SK-N-SH treated with all-trans-retinoic acid at 6 μM for 48 hours (cell line): ENCODE results near the gene LRFN5.

Experiments used
- ATAC-seq: fragments of 200-7000 bp; cut with Tn5 transposase; 3 replicates; pipeline ENCODE4 v1.9.1; 2020; ENCODE audit warnings: mild to moderate bottlenecking, moderate library complexity
- BACH2 ChIP-seq: fragments of 250-450 bp; sonication (Bioruptor Pico); IDR thresholded peaks from 2 replicates; pipeline ENCODE4 v1.9.0; 2021; ENCODE audit warnings: mild to moderate bottlenecking, borderline replicate concordance
- CSDC2 ChIP-seq: fragments of 250-450 bp; sonication (Bioruptor Pico); IDR thresholded peaks from 2 replicates; pipeline ENCODE4 v1.5.0; 2020; ENCODE audit warnings: mild to moderate bottlenecking, moderate library complexity
- ESRRG ChIP-seq: fragments of 250-450 bp; sonication (Bioruptor Pico); IDR thresholded peaks from 2 replicates; pipeline ENCODE4 v1.6.1; 2021; ENCODE audit warnings: mild to moderate bottlenecking
- GLIS3 ChIP-seq: fragments of 250-450 bp; sonication (Bioruptor Pico); IDR thresholded peaks from 2 replicates; pipeline ENCODE4 v1.5.0; 2020; ENCODE audit warnings: mild to moderate bottlenecking, moderate library complexity
- ISL1 ChIP-seq: fragments of 250-450 bp; sonication (Bioruptor Pico); IDR thresholded peaks from 2 replicates; pipeline ENCODE4 v2.1.2; 2022; ENCODE audit warnings: mild to moderate bottlenecking, moderate library complexity
- OSR1 ChIP-seq: fragments of 250-450 bp; sonication (Bioruptor Pico); IDR thresholded peaks from 2 replicates; pipeline ENCODE4 v1.8.0; 2022; ENCODE audit warnings: moderate library complexity, mild to moderate bottlenecking, inconsistent platforms
- PPARA ChIP-seq: fragments of 250-450 bp; sonication (Bioruptor Pico); IDR thresholded peaks from 2 replicates; pipeline ENCODE4 v1.5.0; 2020; ENCODE audit warnings: mild to moderate bottlenecking, borderline replicate concordance
- RARB ChIP-seq: fragments of 250-450 bp; sonication (Bioruptor Pico); IDR thresholded peaks from 2 replicates; pipeline ENCODE4 v1.8.0; 2021; ENCODE audit warnings: mild to moderate bottlenecking, moderate library complexity
- SNAI2 ChIP-seq: fragments of 250-450 bp; sonication (Bioruptor Pico); IDR thresholded peaks from 2 replicates; pipeline ENCODE4 v1.5.0; 2020; ENCODE audit warnings: mild to moderate bottlenecking, moderate library complexity
- TCF4 ChIP-seq: fragments of 250-450 bp; sonication (Bioruptor Pico); IDR thresholded peaks from 2 replicates; pipeline ENCODE4 v1.8.0; 2021; ENCODE audit warnings: mild to moderate bottlenecking, moderate library complexity, borderline replicate concordance
- TOX ChIP-seq: fragments of 250-450 bp; sonication (Bioruptor Pico); IDR thresholded peaks from 2 replicates; pipeline ENCODE4 v1.8.0; 2021; ENCODE audit warnings: mild to moderate bottlenecking, moderate library complexity, borderline replicate concordance
- ZC3H10 ChIP-seq: fragments of 250-450 bp; sonication (Bioruptor Pico); IDR thresholded peaks from 2 replicates; pipeline ENCODE4 v1.5.1; 2021; ENCODE audit warnings: mild to moderate bottlenecking, moderate library complexity
- ZFP3 ChIP-seq: fragments of 250-450 bp; sonication (Bioruptor Pico); IDR thresholded peaks from 2 replicates; pipeline ENCODE4 v1.5.0; 2020; ENCODE audit warnings: mild to moderate bottlenecking, moderate library complexity
- ZFP30 ChIP-seq: fragments of 450-650 bp; formaldehyde crosslinking; IDR thresholded peaks from 2 replicates; pipeline ENCODE4 v1.5.0; 2022; ENCODE audit warnings: mild to moderate bottlenecking, moderate library complexity
- ZNF565 ChIP-seq: fragments of 450-650 bp; formaldehyde crosslinking; conservative IDR thresholded peaks from 2 replicates; pipeline ENCODE4 v1.5.0; 2020; ENCODE audit warnings: low read depth, mild to moderate bottlenecking, moderate library complexity
- ZNF70 ChIP-seq: fragments of 450-650 bp; formaldehyde crosslinking; IDR thresholded peaks from 2 replicates; pipeline ENCODE4 v1.5.0; 2020; ENCODE audit warnings: mild to moderate bottlenecking, moderate library complexity
- ZNF8 ChIP-seq: fragments of 450-650 bp; formaldehyde crosslinking; IDR thresholded peaks from 2 replicates; pipeline ENCODE4 v1.5.0; 2020; ENCODE audit warnings: mild to moderate bottlenecking, moderate library complexity
- TF ChIP-seq, protein P1 (sequence below): fragments of 250-450 bp; sonication (Bioruptor Pico); IDR thresholded peaks from 2 replicates; pipeline ENCODE4 v1.5.1; 2021; ENCODE audit warnings: mild to moderate bottlenecking, moderate library complexity
- TF ChIP-seq, protein P2 (sequence below): fragments of 250-450 bp; sonication (Bioruptor Pico); IDR thresholded peaks from 2 replicates; pipeline ENCODE4 v1.8.0; 2021; ENCODE audit warnings: low read depth, mild to moderate bottlenecking, moderate library complexity, borderline replicate concordance
- TF ChIP-seq, protein P3 (sequence below): fragments of 250-450 bp; sonication (Bioruptor Pico); IDR thresholded peaks from 2 replicates; pipeline ENCODE4 v1.8.0; 2020; ENCODE audit warnings: mild to moderate bottlenecking, moderate library complexity, borderline replicate concordance
- TF ChIP-seq, protein P4 (sequence below): fragments of 250-450 bp; sonication (Bioruptor Pico); IDR thresholded peaks from 2 replicates; pipeline ENCODE4 v1.5.0; 2020; ENCODE audit warnings: mild to moderate bottlenecking, moderate library complexity

Gene LRFN5

DNA sequence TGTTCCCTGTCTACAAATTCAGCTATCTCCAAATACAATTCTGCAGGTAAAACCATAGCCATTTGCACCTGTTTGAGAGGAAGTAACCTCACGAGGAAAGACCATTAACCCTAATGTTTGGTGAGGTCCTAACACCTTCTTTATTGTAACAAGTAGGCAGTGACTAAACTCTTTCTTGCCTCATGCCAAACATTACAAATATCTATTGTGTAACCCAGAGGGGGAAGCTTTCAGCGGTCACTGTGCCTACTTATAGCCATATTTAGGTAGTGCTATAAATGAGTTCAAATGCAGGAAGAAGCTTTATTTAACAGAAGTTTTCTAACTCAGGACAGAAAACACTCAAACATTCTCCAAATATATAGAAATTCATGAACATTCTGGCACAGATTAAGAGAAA is 252.7 kb downstream of the LRFN5 start:
- ATAC-seq: no peak
- no peak for TF ChIP-seq CSDC2 (CRISPR knock-in tag)
- no peak for TF ChIP-seq ZFP3 (CRISPR knock-in tag)
- TF ChIP-seq ZNF565 (CRISPR knock-in tag): no peak
- TF ChIP-seq TCF4 (CRISPR knock-in tag): no peak
- TF ChIP-seq, protein P1, sequence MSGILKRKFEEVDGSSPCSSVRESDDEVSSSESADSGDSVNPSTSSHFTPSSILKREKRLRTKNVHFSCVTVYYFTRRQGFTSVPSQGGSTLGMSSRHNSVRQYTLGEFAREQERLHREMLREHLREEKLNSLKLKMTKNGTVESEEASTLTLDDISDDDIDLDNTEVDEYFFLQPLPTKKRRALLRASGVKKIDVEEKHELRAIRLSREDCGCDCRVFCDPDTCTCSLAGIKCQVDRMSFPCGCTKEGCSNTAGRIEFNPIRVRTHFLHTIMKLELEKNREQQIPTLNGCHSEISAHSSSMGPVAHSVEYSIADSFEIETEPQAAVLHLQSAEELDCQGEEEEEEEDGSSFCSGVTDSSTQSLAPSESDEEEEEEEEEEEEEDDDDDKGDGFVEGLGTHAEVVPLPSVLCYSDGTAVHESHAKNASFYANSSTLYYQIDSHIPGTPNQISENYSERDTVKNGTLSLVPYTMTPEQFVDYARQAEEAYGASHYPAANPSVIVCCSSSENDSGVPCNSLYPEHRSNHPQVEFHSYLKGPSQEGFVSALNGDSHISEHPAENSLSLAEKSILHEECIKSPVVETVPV (CRISPR knock-in tag): no peak
- no peak for TF ChIP-seq ZNF70 (CRISPR knock-in tag)
- TF ChIP-seq GLIS3 (CRISPR knock-in tag): no peak
- TF ChIP-seq, protein P2, sequence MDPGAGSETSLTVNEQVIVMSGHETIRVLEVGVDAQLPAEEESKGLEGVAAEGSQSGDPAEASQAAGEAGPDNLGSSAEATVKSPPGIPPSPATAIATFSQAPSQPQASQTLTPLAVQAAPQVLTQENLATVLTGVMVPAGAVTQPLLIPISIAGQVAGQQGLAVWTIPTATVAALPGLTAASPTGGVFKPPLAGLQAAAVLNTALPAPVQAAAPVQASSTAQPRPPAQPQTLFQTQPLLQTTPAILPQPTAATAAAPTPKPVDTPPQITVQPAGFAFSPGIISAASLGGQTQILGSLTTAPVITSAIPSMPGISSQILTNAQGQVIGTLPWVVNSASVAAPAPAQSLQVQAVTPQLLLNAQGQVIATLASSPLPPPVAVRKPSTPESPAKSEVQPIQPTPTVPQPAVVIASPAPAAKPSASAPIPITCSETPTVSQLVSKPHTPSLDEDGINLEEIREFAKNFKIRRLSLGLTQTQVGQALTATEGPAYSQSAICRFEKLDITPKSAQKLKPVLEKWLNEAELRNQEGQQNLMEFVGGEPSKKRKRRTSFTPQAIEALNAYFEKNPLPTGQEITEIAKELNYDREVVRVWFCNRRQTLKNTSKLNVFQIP: no peak
- TF ChIP-seq, protein P3, sequence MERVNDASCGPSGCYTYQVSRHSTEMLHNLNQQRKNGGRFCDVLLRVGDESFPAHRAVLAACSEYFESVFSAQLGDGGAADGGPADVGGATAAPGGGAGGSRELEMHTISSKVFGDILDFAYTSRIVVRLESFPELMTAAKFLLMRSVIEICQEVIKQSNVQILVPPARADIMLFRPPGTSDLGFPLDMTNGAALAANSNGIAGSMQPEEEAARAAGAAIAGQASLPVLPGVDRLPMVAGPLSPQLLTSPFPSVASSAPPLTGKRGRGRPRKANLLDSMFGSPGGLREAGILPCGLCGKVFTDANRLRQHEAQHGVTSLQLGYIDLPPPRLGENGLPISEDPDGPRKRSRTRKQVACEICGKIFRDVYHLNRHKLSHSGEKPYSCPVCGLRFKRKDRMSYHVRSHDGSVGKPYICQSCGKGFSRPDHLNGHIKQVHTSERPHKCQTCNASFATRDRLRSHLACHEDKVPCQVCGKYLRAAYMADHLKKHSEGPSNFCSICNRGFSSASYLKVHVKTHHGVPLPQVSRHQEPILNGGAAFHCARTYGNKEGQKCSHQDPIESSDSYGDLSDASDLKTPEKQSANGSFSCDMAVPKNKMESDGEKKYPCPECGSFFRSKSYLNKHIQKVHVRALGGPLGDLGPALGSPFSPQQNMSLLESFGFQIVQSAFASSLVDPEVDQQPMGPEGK (CRISPR knock-in tag): no peak
- TF ChIP-seq ZFP30 (CRISPR knock-in tag): no peak
- TF ChIP-seq ZC3H10: no peak
- no peak for TF ChIP-seq PPARA (CRISPR knock-in tag)
- TF ChIP-seq ZNF8: no peak
- TF ChIP-seq BACH2 (CRISPR knock-in tag): no peak
- TF ChIP-seq ISL1 (CRISPR knock-in tag): no peak
- TF ChIP-seq ESRRG (CRISPR knock-in tag): no peak
- TF ChIP-seq RARB: no peak
- TF ChIP-seq OSR1: no peak
- TF ChIP-seq, protein P4, sequence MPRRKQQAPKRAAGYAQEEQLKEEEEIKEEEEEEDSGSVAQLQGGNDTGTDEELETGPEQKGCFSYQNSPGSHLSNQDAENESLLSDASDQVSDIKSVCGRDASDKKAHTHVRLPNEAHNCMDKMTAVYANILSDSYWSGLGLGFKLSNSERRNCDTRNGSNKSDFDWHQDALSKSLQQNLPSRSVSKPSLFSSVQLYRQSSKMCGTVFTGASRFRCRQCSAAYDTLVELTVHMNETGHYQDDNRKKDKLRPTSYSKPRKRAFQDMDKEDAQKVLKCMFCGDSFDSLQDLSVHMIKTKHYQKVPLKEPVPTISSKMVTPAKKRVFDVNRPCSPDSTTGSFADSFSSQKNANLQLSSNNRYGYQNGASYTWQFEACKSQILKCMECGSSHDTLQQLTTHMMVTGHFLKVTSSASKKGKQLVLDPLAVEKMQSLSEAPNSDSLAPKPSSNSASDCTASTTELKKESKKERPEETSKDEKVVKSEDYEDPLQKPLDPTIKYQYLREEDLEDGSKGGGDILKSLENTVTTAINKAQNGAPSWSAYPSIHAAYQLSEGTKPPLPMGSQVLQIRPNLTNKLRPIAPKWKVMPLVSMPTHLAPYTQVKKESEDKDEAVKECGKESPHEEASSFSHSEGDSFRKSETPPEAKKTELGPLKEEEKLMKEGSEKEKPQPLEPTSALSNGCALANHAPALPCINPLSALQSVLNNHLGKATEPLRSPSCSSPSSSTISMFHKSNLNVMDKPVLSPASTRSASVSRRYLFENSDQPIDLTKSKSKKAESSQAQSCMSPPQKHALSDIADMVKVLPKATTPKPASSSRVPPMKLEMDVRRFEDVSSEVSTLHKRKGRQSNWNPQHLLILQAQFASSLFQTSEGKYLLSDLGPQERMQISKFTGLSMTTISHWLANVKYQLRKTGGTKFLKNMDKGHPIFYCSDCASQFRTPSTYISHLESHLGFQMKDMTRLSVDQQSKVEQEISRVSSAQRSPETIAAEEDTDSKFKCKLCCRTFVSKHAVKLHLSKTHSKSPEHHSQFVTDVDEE: no peak
- TF ChIP-seq TOX: no peak

DNA sequence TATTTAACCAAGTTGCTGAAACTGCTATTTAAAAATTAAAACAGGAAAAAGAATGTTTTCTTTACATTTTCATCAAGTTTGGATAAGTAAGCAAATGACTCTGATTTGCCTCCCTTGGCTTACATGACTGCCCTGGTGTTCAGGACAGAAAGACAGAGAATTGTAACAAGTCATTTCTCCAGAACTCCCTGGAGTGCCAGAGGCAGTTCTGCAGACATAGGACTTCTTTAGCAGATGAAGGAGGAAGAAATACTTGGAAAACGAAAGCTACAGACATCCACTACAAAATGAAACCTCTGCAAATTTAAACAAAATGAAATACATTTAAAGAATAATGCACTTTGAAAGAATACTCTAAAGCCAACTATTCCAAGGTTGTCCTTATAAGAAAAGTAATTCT is 253.9 kb downstream of the LRFN5 start:
- no peak for ATAC-seq
- no peak for TF ChIP-seq SNAI2 (CRISPR knock-in tag)
- TF ChIP-seq, protein P4: no peak

DNA sequence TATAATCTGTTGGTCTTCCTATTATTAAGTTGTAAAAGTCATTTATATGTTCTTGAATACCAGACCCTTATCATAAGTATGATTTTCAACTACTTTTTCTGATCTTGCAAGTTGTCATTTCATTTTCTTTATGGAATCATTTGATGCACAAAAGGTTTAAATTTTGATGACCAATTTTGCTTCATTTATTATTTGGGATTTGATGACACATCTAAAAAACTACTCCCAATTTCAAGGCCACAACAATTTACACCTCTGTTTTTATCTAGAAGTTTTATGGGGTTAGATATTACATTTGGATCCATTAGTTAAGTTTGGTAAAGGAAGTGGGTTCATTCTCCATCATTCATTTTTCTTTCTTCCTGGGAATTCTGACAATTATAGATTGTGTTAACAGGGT is 259.2 kb downstream of the LRFN5 start:
- ATAC-seq: no peak
- TF ChIP-seq ZC3H10 (no peak), TCF4 (CRISPR knock-in tag) (no peak), GLIS3 (CRISPR knock-in tag) (no peak), ESRRG (CRISPR knock-in tag) (no peak), ZFP30 (CRISPR knock-in tag) (no peak), ZFP3 (CRISPR knock-in tag) (no peak), PPARA (CRISPR knock-in tag) (no peak), SNAI2 (CRISPR knock-in tag) (no peak)
- TF ChIP-seq, protein P4: no peak
- TF ChIP-seq, protein P2: no peak
- TF ChIP-seq, protein P1 (CRISPR knock-in tag): no peak
